ENCODE measurements around the gene SCP2.

SCP2 gene, protein sequence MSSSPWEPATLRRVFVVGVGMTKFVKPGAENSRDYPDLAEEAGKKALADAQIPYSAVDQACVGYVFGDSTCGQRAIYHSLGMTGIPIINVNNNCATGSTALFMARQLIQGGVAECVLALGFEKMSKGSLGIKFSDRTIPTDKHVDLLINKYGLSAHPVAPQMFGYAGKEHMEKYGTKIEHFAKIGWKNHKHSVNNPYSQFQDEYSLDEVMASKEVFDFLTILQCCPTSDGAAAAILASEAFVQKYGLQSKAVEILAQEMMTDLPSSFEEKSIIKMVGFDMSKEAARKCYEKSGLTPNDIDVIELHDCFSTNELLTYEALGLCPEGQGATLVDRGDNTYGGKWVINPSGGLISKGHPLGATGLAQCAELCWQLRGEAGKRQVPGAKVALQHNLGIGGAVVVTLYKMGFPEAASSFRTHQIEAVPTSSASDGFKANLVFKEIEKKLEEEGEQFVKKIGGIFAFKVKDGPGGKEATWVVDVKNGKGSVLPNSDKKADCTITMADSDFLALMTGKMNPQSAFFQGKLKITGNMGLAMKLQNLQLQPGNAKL

DNA sequence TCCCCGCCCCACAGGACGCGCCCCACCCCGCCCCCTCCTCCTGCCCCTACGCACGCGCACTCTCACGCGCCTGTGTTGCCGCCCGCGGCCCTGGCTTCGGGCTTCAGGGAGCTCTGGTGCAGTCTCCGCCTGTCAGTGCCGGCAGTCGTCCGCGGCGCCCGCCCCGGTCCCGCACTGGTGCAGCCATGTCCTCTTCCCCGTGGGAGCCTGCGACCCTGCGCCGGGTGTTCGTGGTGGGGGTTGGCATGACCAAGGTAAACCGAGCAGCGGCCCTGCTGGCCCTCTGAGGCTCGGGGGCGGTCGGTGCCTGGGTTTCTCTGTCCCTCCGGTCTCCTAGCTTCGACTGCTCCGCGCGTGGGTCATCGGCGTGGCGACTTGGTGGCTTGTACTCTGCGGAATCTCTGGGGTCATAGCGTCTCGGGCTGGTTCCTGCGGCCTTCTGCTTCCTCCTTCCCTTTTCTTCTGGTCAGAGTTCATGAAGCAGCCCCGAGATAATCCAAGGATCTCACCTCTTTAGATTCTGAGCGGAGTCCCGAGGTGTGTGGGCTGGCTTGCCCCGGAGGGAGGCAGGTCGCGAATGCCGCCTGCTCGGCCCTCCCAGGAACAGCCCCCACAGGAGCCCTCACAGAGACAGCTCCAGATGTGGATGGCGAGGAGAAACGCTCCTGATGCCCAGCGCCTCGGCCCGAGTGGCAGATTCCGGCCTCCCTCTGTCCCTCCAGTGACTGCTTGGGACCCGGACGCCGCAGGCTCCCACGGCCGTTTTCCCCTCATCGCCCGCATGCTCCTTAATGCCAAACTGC is at the start of gene SCP2:
Gene SCP2, plus strand, starts transcription at position 65 of the 803 bp plus-strand sequence. Its CDS starts 121 bp downstream, at position 186.
- peak; percentile 51 for DNase-seq

DNA sequence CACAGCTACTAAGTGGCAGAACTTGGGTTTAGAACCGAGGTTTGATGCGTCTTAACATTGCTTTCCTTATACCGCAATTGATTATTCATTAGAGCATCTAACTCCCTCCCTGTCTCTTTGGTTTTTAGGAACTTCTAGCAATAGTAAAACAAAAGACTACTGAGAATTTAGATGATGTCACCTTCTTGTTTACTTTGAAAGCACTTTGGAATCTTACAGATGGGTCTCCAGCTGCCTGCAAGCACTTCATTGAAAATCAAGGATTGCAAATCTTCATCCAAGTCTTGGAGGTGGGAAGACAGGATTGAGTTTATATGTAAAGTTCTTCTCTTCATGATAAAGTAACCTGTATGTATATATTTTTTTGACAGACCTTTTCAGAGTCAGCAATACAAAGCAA is 49.5 kb upstream of the SCP2 start:
- no peak for DNase-seq

DNA sequence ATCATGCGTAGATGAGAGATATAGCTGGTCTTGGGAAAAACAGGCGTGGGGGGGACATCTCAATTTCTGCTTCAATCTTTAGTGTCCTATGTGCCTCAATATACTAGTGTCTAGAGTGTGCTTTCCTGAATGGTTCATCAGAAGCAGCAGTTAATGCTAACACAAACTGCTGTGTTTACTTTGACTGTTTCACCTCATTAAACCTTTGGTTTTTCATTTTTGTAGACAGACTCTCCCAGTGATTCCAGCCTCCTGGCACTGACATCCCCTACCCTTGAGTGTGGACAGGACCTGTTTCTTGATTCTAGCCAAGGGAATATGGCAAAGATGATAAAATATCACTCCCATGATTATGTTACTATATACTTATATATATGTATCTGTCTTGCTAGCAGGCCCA is 46.9 kb upstream of the SCP2 start:
- no peak for DNase-seq

DNA sequence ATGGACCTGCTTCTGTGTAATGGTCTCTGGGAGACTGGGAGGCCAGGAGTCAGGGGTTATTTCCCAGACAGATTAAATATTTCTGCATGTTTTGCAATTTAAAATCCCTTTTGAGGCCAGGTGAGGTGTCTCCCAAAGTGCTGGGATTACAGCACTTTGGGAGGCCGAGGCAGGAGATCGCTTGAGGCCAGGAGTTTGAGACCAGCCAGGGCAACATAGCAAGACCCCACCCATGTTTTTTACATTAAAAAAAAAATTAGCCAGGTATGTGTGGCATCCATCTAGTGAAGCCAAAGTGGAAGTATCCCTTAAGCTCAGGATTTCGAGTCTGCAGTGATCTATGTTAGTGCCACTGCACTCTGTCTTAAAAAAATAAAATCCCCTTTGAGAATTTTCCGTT is 39.6 kb upstream of the SCP2 start:
- no peak for DNase-seq

GRCh38 chr1:52892424-52893215 is 34.5 kb upstream of the SCP2 start:
- DNase-seq = no peak

DNA sequence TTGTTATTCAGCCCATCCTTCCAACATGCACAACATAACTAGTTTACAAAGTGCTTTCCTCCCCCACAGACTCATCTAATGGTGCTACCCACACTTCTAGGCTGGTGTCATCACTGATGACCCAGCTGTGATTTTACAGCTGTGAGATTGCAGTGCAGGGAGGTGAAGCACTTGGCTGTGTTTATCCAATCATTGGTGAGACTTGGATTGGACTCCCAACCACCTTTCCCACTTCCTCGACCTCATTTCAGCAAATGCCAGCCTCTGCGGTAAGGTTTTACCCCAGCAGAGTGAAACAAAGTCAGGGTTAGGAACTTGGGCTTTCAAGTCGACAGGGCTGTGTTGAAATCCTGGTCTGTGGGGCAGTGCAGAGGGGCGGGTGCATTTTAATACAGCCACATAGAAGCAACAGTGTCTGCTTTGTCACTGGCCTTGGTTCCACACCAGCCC is 27.6 kb upstream of the SCP2 start:
- DNase-seq = no peak

DNA sequence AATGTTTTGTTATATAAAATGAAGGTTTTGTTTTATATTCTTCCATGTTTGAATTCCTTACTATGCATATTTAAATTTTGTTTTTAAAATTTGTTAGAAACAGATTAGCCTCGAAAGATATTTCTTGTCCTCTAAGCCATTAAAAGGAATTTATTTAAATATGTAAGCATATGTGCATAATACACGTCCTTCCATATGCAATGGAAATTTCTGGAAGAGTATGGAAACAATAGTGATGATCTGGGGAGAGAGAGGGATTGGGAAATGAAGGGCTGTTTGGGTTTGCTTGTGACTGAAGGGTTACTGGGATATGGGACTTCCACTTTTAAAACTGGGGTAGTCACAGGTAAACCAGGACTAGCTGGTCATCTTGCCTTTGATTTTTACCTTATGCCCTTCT is 26.7 kb upstream of the SCP2 start:
- DNase-seq = no peak

DNA sequence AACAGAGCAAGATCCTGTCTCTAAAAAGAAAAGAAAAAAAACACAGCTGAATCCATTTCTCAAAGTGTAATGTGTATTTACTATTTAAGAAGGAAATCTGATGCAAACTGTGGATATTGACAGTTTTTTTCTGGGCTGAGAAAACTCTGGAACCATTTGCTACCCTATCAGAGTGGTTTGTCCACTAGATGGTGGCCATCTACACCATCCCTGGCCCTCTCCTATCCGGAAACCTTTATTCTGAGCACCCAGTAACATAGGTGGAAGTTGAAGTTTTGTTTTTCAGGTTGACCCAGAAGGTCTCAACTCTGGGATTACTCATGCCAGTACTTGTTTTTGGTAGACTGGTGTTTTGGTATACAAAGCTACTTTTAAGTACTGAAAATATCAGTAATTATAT is 25.7 kb upstream of the SCP2 start:
- DNase-seq = no peak

- DNase-seq = no peak
Observed at GRCh38 chr1:52904208-52904926, 22.7 kb upstream of the SCP2 start.

DNA sequence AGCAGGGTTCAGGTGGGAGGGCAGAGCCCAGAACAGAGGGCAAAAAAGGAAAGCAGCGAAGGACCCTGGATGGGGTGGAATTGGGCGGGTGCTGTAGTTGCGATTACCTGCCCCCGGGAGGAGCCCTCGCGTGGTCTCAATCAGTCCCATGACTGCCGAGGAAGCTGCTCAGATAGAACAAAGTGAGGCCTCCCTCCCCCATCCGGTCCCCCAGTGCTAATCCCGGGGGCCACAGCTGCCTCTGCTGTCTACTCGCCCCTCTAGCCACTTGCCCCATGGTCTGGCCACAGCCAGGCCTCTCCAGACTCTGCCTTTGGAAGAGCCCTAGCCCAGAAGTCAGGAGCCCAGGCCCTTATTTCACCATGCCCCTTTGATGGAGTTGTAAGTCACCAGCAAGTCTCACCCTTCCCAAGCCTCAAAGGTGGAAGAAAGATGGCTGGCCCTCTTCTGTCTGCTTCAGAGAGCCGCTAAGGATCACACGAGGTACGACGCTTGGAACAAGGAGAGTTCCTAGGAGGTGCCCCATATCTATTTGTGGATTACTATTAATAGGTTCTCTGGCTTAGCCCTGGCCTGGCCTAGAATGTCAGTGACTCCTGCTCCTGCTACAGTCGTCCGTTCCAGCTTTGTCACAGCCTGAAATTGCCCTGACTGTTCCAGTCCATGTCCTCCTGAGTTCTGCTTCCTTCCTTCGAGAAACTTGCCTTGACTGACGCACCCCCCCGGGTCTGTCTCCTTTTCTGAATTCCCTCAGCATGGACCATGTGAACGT is 22.0 kb upstream of the SCP2 start:
- DNase-seq = no peak

DNA sequence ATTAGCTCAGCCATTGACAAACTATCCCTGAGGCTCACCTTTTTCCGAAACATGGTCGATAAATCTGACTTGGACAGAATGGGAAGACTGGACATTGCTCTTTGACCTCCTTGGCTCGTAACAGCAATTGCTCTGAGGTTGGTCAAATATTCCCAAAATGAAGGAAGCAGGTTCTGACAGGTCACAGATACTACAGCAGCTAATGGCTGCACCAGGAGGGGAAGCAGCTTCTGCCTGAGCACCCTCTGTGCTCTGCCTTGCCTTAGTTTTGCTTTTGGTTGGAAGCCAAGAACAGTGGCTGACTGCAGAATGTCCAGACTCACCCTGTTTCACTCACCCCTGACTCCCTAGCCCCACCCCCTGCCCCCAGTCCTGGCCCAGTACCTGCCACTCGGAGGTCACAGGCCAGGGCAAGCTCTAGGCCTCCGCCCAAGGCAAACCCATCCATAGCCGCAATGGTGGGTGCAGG is 20.9 kb upstream of the SCP2 start:
- no peak for DNase-seq

GRCh38 chr1:52907068-52907811 is 19.8 kb upstream of the SCP2 start:
- DNase-seq = no peak

- DNase-seq = no peak
Observed at GRCh38 chr1:52907812-52908153, 19.3 kb upstream of the SCP2 start.

- no peak for DNase-seq
Observed at GRCh38 chr1:52911541-52911940, 15.5 kb upstream of the SCP2 start.

DNA sequence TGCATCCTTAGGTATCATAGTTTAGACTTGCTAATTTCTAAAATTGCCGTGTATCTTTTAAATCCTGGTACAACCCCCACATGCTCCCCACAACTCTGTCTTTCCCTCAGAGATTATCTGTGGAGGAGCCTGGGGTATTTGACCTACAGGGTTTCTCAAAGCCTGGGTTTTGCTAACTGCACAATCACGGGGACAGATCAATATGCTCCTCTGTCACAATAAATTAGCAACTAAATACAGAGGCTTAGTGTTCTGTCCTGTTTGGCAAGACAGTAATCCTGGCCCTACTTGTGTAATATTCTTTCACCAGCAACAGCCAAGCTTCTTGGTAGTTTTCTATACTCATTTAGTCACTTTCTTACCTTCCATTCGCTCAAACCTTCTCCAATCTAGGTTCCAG is 14.1 kb upstream of the SCP2 start:
- DNase-seq = no peak

DNA sequence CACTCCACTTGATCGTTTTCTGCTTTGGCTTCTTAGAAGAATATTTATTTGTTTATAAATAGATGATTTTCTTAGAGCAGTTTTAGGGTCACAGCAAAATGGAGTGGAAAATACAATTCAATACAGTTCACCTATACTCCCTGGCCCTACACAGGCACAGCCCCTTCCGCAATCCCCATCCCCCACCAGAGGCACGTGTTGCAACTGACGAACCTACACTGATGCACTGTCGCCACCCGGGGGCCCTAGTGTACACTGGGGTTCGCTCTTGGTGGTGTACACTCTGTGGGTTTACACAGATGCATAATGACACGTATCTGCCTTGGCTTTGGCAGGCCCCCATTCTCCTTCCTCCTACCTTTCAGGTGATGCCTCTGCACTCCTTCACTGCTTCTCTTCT is 13.5 kb upstream of the SCP2 start:
- no peak for DNase-seq

- DNase-seq = no peak
Observed at GRCh38 chr1:52914463-52914862, 12.6 kb upstream of the SCP2 start.

GRCh38 chr1:52915211-52915854 is 11.7 kb upstream of the SCP2 start:
- no peak for DNase-seq

GRCh38 chr1:52915855-52916220 is 11.2 kb upstream of the SCP2 start:
- DNase-seq = no peak

DNA sequence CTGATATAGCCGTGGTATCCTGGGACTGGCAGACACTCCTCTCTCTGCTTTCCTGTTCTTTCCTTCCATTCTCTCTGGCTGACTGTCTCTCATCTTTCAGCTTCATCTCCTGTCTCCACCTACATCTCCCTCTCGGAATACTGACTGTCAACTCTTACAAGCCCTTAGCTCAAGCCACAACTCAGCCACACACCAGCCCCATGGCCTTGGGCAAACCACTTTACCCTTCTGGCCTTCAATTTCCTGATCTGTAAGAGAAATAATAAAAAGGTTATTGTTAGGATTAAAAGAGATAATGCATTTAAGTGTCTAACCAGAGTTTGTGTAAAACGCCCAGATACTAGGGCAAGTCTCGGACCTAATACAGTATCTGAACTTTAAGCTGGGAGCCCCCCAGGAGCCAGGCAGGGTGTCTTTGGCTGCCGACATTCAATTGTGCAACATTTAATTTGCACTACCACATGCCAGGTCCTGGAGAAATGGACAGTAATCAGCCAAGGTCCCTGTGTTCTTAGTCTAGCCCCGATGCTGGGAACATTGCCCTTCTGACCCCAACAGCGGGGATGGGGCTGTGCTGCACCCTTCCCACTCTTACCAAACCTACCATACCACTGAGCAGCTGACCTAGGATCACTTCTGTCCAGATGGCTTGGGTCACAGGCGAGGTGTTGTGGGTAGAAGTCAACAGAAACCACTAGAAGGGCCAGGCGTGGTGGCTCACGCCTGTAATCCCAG is 10.7 kb upstream of the SCP2 start:
- DNase-seq = no peak

All from NCI-H510A treated with DMSO at 0.1 percent for 48 hours (cell line).